Measurements from ENCODE around the gene TRIM47. TPM values are rescaled to one million over a fixed set of nuclear protein-coding genes. Genes with fewer than 3 reads are reported as not detected.

TRIM47 gene
- total and polyA plus RNA-seq, 2 of the 13 experiments (the other 11 are each of a cell fraction or from before 2014, with no cell fraction given) = 33.5 to 82.0 TPM

DNA sequence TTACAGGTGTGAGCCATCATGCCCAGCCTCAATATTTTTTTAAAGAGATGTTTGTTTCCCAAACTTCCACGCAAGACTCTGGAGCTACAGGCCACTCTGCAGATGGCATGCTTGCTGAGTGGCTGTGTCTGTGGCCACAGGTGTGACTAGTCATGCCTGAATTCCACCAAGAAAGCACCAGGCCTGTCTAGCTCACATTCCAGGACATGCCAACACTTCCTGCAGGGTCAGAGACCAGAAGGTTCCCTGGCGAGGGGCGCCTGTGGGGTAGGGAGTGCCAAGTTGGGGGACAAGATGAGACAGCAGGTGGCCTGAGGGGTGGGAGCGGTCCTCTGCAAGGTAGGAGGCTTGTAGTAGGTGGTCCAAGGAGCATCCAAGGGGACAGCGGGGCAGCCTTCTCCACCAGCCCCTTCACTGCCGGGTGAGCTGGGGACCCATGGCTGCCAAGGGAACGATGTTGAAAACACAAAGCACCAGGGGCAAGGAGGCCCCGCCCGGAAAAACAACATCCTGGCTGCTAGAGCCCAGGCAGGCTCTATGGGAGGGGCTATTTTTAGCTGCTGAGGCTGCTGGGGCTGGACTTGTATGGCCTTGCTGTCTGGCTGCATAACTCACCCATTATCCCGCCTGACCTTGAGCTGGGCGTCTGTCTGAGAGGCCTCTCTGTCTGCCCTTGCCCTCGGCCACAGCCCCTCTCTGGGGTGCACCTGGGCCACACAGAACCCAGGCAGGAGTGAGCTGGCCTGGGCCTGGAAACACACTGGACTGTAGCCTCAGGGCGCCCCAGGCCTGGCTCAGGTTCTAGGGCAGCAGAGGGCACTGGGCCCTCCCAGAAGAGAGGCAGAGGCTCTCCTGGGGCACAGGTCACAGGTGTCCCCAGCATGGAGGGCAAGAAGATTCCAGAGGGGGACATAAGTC lies 5.7 kb downstream of the TRIM47 start (continued):
- TF ChIP-seq, protein P1, sequence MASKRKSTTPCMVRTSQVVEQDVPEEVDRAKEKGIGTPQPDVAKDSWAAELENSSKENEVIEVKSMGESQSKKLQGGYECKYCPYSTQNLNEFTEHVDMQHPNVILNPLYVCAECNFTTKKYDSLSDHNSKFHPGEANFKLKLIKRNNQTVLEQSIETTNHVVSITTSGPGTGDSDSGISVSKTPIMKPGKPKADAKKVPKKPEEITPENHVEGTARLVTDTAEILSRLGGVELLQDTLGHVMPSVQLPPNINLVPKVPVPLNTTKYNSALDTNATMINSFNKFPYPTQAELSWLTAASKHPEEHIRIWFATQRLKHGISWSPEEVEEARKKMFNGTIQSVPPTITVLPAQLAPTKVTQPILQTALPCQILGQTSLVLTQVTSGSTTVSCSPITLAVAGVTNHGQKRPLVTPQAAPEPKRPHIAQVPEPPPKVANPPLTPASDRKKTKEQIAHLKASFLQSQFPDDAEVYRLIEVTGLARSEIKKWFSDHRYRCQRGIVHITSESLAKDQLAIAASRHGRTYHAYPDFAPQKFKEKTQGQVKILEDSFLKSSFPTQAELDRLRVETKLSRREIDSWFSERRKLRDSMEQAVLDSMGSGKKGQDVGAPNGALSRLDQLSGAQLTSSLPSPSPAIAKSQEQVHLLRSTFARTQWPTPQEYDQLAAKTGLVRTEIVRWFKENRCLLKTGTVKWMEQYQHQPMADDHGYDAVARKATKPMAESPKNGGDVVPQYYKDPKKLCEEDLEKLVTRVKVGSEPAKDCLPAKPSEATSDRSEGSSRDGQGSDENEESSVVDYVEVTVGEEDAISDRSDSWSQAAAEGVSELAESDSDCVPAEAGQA (IDR thresholded peaks at IDR 0.05; ENCODE audit: low read depth) = peak; percentile 57
- TF ChIP-seq, protein P1 (CRISPR knock-in tag; IDR thresholded peaks at IDR 0.05; ENCODE audit: borderline replicate concordance) = no peak
- TF ChIP-seq NR2F1 (CRISPR knock-in tag; IDR thresholded peaks at IDR 0.05) = peak; percentile 23 to 58; a peak in 2 of 4 replicates
- TF ChIP-seq, protein P2, sequence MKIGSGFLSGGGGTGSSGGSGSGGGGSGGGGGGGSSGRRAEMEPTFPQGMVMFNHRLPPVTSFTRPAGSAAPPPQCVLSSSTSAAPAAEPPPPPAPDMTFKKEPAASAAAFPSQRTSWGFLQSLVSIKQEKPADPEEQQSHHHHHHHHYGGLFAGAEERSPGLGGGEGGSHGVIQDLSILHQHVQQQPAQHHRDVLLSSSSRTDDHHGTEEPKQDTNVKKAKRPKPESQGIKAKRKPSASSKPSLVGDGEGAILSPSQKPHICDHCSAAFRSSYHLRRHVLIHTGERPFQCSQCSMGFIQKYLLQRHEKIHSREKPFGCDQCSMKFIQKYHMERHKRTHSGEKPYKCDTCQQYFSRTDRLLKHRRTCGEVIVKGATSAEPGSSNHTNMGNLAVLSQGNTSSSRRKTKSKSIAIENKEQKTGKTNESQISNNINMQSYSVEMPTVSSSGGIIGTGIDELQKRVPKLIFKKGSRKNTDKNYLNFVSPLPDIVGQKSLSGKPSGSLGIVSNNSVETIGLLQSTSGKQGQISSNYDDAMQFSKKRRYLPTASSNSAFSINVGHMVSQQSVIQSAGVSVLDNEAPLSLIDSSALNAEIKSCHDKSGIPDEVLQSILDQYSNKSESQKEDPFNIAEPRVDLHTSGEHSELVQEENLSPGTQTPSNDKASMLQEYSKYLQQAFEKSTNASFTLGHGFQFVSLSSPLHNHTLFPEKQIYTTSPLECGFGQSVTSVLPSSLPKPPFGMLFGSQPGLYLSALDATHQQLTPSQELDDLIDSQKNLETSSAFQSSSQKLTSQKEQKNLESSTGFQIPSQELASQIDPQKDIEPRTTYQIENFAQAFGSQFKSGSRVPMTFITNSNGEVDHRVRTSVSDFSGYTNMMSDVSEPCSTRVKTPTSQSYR (CRISPR knock-in tag; IDR thresholded peaks at IDR 0.05; ENCODE audit: borderline replicate concordance) = peak; percentile 77; the same call in 1 of the 2 replicates
- TF ChIP-seq, protein P3, sequence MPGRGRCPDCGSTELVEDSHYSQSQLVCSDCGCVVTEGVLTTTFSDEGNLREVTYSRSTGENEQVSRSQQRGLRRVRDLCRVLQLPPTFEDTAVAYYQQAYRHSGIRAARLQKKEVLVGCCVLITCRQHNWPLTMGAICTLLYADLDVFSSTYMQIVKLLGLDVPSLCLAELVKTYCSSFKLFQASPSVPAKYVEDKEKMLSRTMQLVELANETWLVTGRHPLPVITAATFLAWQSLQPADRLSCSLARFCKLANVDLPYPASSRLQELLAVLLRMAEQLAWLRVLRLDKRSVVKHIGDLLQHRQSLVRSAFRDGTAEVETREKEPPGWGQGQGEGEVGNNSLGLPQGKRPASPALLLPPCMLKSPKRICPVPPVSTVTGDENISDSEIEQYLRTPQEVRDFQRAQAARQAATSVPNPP (CRISPR knock-in tag; IDR thresholded peaks at IDR 0.05) = peak; percentile 88; the same call in 1 of the 2 replicates
- TF ChIP-seq, protein P4, sequence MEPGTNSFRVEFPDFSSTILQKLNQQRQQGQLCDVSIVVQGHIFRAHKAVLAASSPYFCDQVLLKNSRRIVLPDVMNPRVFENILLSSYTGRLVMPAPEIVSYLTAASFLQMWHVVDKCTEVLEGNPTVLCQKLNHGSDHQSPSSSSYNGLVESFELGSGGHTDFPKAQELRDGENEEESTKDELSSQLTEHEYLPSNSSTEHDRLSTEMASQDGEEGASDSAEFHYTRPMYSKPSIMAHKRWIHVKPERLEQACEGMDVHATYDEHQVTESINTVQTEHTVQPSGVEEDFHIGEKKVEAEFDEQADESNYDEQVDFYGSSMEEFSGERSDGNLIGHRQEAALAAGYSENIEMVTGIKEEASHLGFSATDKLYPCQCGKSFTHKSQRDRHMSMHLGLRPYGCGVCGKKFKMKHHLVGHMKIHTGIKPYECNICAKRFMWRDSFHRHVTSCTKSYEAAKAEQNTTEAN (CRISPR knock-in tag; conservative IDR thresholded peaks at IDR 0.05) = peak; percentile 93
- TF ChIP-seq KDM5A (IDR thresholded peaks at IDR 0.05; ENCODE audit: borderline replicate concordance, low read length) = no peak
- peak; percentile 85; the same call in 1 of the 2 replicates for TF ChIP-seq ZNF33B (CRISPR knock-in tag; IDR thresholded peaks at IDR 0.05)
- no peak for TF ChIP-seq ZNF672 (CRISPR knock-in tag; IDR thresholded peaks at IDR 0.05)
- TF ChIP-seq SOX6 (IDR thresholded peaks at IDR 0.05) = no peak
- TF ChIP-seq SOX6 (CRISPR knock-in tag; IDR thresholded peaks at IDR 0.05) = peak; percentile 98
- peak; percentile 95 for TF ChIP-seq CCDC6 (CRISPR knock-in tag; IDR thresholded peaks at IDR 0.05)
- no peak for TF ChIP-seq FLYWCH1 (CRISPR knock-in tag; IDR thresholded peaks at IDR 0.05)
- peak; percentile 98 for TF ChIP-seq REPIN1 (CRISPR knock-in tag; IDR thresholded peaks at IDR 0.05; ENCODE audit: borderline replicate concordance, low read depth)
- peak; percentile 95 for TF ChIP-seq ZNF292 (CRISPR knock-in tag; IDR thresholded peaks at IDR 0.05; ENCODE audit: borderline replicate concordance, low read depth)
- TF ChIP-seq TCF7 (IDR thresholded peaks at IDR 0.05; ENCODE audit: low read depth) = no peak
- peak; percentile 92; the same call in 1 of the 2 replicates for TF ChIP-seq TOPORS (CRISPR knock-in tag; IDR thresholded peaks at IDR 0.05)

Measured in HepG2 (cell line).